GM13977 (cell line): ENCODE data around the gene LDHAL6B.

ENCODE experiments used
- DNase-seq: peaks from one replicate; pipeline ENCODE4 v3.0.0; 2012; ENCODE audit warnings: low spot score
- CTCF ChIP-seq: IDR thresholded peaks from 2 replicates; pipeline ENCODE4 v1.5.1; 2012; ENCODE audit warnings: mild to moderate bottlenecking, control low read depth; ENCODE audit not compliant: insufficient read depth; ENCODE audit errors: extremely low read depth, missing control alignments
- in situ Hi-C: fragments of 300-500 bp; cut with MboI; formaldehyde crosslinking; loops from one replicate; pipeline ENCODE4 v1.12.0; 2022; ENCODE audit warnings: low sequenced_read_pairs, low pct_unique_long_range_greater_than_20kb, mixed read lengths, inconsistent platforms; ENCODE audit not compliant: unreplicated experiment

LDHAL6B gene

GRCh38 chr15:59244337-59244736 lies 37.7 kb downstream of the LDHAL6B start:
- in situ Hi-C loops, result loop anchor here (25.0 kb wide), 1 partner anchor 243 kb away; no protein-coding TSS in a partner anchor
- TF ChIP-seq CTCF, result no peak
- peak; percentile 54 for DNase-seq

- in situ Hi-C loops, result loop anchor here (25.0 kb wide), 1 partner anchor 242 kb away; no protein-coding TSS in a partner anchor
- no peak for TF ChIP-seq CTCF
- no peak for DNase-seq
Observed at GRCh38 chr15:59245559-59245958, 38.9 kb downstream of the LDHAL6B start.

- in situ Hi-C loops, result loop anchor here (25.0 kb wide), 1 partner anchor 240 kb away; no protein-coding TSS in a partner anchor
- TF ChIP-seq CTCF, result peak; percentile 67
- DNase-seq, result no peak
Observed at GRCh38 chr15:59247364-59247763, 40.7 kb downstream of the LDHAL6B start.

- no peak for TF ChIP-seq CTCF
- in situ Hi-C loops, result loop anchor here (25.0 kb wide), 1 partner anchor 237 kb away; no protein-coding TSS in a partner anchor
- no peak for DNase-seq
Observed at GRCh38 chr15:59249816-59250215, 43.2 kb downstream of the LDHAL6B start.

GRCh38 chr15:59250249-59250648 lies 43.6 kb downstream of the LDHAL6B start:
- no peak for DNase-seq
- in situ Hi-C loops, result no loop called here
- TF ChIP-seq CTCF, result no peak

- in situ Hi-C loops, result no loop called here
- no peak for TF ChIP-seq CTCF
- peak; percentile 47 for DNase-seq
Observed at GRCh38 chr15:59251001-59251845, 44.6 kb downstream of the LDHAL6B start.
